Upper lobe of left lung (tissue), 6 donors: ENCODE data around the gene LDLRAD3. TPM values are rescaled to one million over a fixed set of nuclear protein-coding genes. Genes with fewer than 3 reads are reported as not detected.

Experiments used
- ATAC-seq, 2 donors: fragments of 200-7000 bp; cut with Tn5 transposase; one replicate each; pipeline ENCODE4 v1.9.1; 2022; ENCODE audit warnings: mild to moderate bottlenecking in 2 of 2, moderate library complexity in 2 of 2; ENCODE audit not compliant: low FRiP score in 2 of 2
- DNase-seq, 2 donors: peaks; one replicate each; pipeline ENCODE4 v3.0.0-alpha.2; 2019 to 2020
- H3K27ac ChIP-seq, 4 donors: fragments of 200-600 bp; sonication (generic); one replicate each; pipeline ENCODE4 v1.5.1; 2016 to 2019
- H3K27me3 ChIP-seq, 4 donors: fragments of 200-600 bp; sonication (generic); one replicate each; pipeline ENCODE4 v1.5.1; 2017 to 2019
- H3K36me3 ChIP-seq, 4 donors: fragments of 200-600 bp; sonication (generic); one replicate each; pipeline ENCODE4 v1.5.1; 2016 to 2019
- H3K4me1 ChIP-seq, 4 donors: fragments of 200-600 bp; sonication (generic); one replicate each; pipeline ENCODE4 v1.5.1; 2018 to 2019
- H3K4me3 ChIP-seq, 4 donors: fragments of 200-600 bp; sonication (generic); one replicate each; pipeline ENCODE4 v1.5.1; 2017 to 2019; ENCODE audit warnings: mild to moderate bottlenecking in 2 of 4, moderate library complexity in 1 of 4
- H3K9me3 ChIP-seq, 4 donors: fragments of 200-600 bp; sonication (generic); one replicate each; pipeline ENCODE4 v1.5.1; 2018 to 2019
- CTCF ChIP-seq, 6 experiments: fragments of 450-650 bp in 4 of 6; fragments of 200-600 bp in 2 of 6; sonication (generic) in 2 of 6; IDR thresholded peaks; one replicate each; pipeline ENCODE4 v1.5.1; 2016 to 2019; ENCODE audit warnings: antibody characterized with exemption in 6 of 6
- EP300 ChIP-seq, 4 donors: sonication (generic); formaldehyde crosslinking; IDR thresholded peaks; one replicate each; pipeline ENCODE4 v1.5.1; 2017; ENCODE audit warnings: antibody characterized with exemption in 4 of 4, control low read depth in 2 of 4
- POLR2A ChIP-seq, 4 donors: fragments of 450-650 bp; IDR thresholded peaks; one replicate each; pipeline ENCODE4 v1.5.1; 2016 to 2017; ENCODE audit warnings: antibody characterized with exemption in 4 of 4, mild to moderate bottlenecking in 2 of 4
- POLR2AphosphoS5 ChIP-seq, 2 donors: sonication (generic); formaldehyde crosslinking; IDR thresholded peaks; one replicate each; pipeline ENCODE4 v1.5.1; 2017; ENCODE audit warnings: antibody characterized with exemption in 2 of 2
- WGBS, 2 donors: methylation state at CpG; one replicate each; pipeline ENCODE4 v1.1.5; 2017 to 2018; 5-methylcytosine and 5-hydroxymethylcytosine counted together
- total RNA-seq, 6 donors: library from RNA; depleted of rRNA in 4 of 6; stranded (reverse); fragments of >200 nt in 4 of 6; gene quantifications; one replicate each; pipeline versions ENCODE4 v1.1.0 to v1.2.1, GENCODE V29; 2016 to 2021
- donor health status: DM: no; HTN: no; CAD: no; lungs with moderate emphysema.
- donor health status: DM: no; HTN: yes; CAD: no; lungs with severe emphysema.

The LDLRAD3 gene
- total RNA-seq, 6 donors from 2014 or later: 4.4 to 16.8 (median 7.4) TPM

- no peak for TF ChIP-seq POLR2A (IDR thresholded peaks at IDR 0.05)
- peak in 1 of 2 donors; percentile 43 for DNase-seq
Observed at GRCh38 chr11:35974882-35975589, 31.2 kb downstream of the LDLRAD3 start.

GRCh38 chr11:35976434-35976833, 32.6 kb downstream of the LDLRAD3 start:
- Histone ChIP-seq H3K27ac (no peak overlapping the region), H3K27me3 (no peaks in the 10 kb centered on the region), H3K4me3 (no peak overlapping the region), H3K4me1 (peaks cover 0 to 4% (median 0%) of the 10 kb centered on the region in 4 donors), H3K9me3 (no peaks in the 10 kb centered on the region), H3K36me3 (no peaks in the 10 kb centered on the region)
- WGBS, 2 donors: 83% methylated on average over 6 of the region's 6 CpGs
- TF ChIP-seq EP300 (IDR thresholded peaks at IDR 0.05) (no peak), CTCF (IDR thresholded peaks at IDR 0.05) (no peak)
- DNase-seq (no peak), ATAC-seq (no peak)

More at GRCh38 chr11:35974882-35975589, 31.2 kb downstream of the LDLRAD3 start:
- Histone ChIP-seq H3K4me3 (no peak overlapping the region), H3K27me3 (no peaks in the 10 kb centered on the region), H3K4me1 (peaks cover 0 to 2% (median 0%) of the 10 kb centered on the region in 4 donors), H3K36me3 (no peaks in the 10 kb centered on the region), H3K27ac (no peak overlapping the region), H3K9me3 (no peaks in the 10 kb centered on the region)
- no peak for ATAC-seq
- 63 to 72% methylated on average over 3 of the region's 3 CpGs for WGBS, 2 donors

GRCh38 chr11:35978183-35978582, 34.3 kb downstream of the LDLRAD3 start:
- no peak for ATAC-seq
- Histone ChIP-seq H3K36me3 (no peaks in the 10 kb centered on the region), H3K4me3 (no peak overlapping the region), H3K27me3 (no peaks in the 10 kb centered on the region), H3K4me1 (peaks cover 0 to 4% (median 0%) of the 10 kb centered on the region in 4 donors), H3K9me3 (no peaks in the 10 kb centered on the region), H3K27ac (no peak overlapping the region)
- WGBS, 2 donors: 48 to 63% methylated on average over 6 of the region's 6 CpGs
- DNase-seq: no peak
- no peak for TF ChIP-seq EP300 (IDR thresholded peaks at IDR 0.05)
- no peak for TF ChIP-seq POLR2A (IDR thresholded peaks at IDR 0.05)
- no peak for TF ChIP-seq CTCF (IDR thresholded peaks at IDR 0.05)
- no peak for TF ChIP-seq POLR2AphosphoS5 (IDR thresholded peaks at IDR 0.05)

DNA sequence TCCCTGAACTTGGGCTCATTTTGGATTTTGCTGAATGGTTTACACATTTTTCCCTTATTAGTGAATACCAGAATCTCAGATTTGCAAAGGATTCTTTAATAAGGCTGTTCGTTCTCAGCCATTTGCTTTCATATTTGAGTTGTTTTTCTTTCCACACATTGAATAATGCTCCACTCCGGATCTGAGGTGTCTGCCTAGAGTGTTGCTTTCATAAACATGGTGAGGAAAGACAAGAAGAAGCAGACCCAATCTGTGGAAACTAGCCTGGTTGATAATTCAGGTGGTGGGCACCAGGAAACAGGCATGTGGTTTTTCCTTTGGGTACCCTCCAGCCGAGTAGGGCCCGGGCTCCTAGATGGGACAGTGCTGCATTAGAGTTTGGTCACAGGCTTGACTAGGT, 35.0 kb downstream of the LDLRAD3 start:
- no peaks in the 10 kb centered on the region for H3K27me3 ChIP-seq
- H3K4me3 ChIP-seq: no peak overlapping the region
- DNase-seq (no peak), ATAC-seq (no peak)
- H3K4me1 ChIP-seq: peaks cover 0 to 4% (median 0%) of the 10 kb centered on the region in 4 donors
- no peak for TF ChIP-seq POLR2A (IDR thresholded peaks at IDR 0.05)
- no peak for TF ChIP-seq CTCF (IDR thresholded peaks at IDR 0.05)
- no peak for TF ChIP-seq POLR2AphosphoS5 (IDR thresholded peaks at IDR 0.05)
- no peak for TF ChIP-seq EP300 (IDR thresholded peaks at IDR 0.05)
- no peak overlapping the region for H3K27ac ChIP-seq
- no peaks in the 10 kb centered on the region for H3K9me3 ChIP-seq
- 78 to 92% methylated on average over 4 of the region's 4 CpGs for WGBS, 2 donors
- H3K36me3 ChIP-seq: no peaks in the 10 kb centered on the region

GRCh38 chr11:35980686-35981390, 37.0 kb downstream of the LDLRAD3 start:
- Histone ChIP-seq H3K4me1 (peaks cover 0 to 4% (median 0%) of the 10 kb centered on the region in 4 donors), H3K27me3 (no peaks in the 10 kb centered on the region), H3K9me3 (no peaks in the 10 kb centered on the region), H3K27ac (no peak overlapping the region), H3K36me3 (no peaks in the 10 kb centered on the region), H3K4me3 (no peak overlapping the region)
- DNase-seq: no peak
- no peak for TF ChIP-seq CTCF (IDR thresholded peaks at IDR 0.05)
- no peak for TF ChIP-seq POLR2A (IDR thresholded peaks at IDR 0.05)
- no peak for TF ChIP-seq POLR2AphosphoS5 (IDR thresholded peaks at IDR 0.05)
- TF ChIP-seq EP300 (IDR thresholded peaks at IDR 0.05): no peak
- 51 to 53% methylated on average over 7 to 9 of the region's 9 CpGs for WGBS, 2 donors
- ATAC-seq: no peak
